AG10803 (cell line): Measurements from ENCODE around the gene ITPR1.

Experiments used
- DNase-seq: peaks from one replicate; pipeline ENCODE4 v3.0.0; 2010; ENCODE audit warnings: low read depth
- H3K4me3 ChIP-seq: 2 replicates; pipeline ENCODE4 v1.5.1; 2011; ENCODE audit warnings: mild to moderate bottlenecking, low read length, control low read depth
- CTCF ChIP-seq: conservative IDR thresholded peaks from 2 replicates; pipeline ENCODE4 v1.5.1; 2011; ENCODE audit warnings: mild to moderate bottlenecking, low read length, control low read depth, inconsistent platforms

The ITPR1 gene

GRCh38 chr3:4574426-4574965 lies 81.3 kb downstream of the ITPR1 start:
- TF ChIP-seq CTCF = no peak
- DNase-seq = no peak
- no peak overlapping the region for H3K4me3 ChIP-seq

GRCh38 chr3:4575381-4575780 lies 82.2 kb downstream of the ITPR1 start:
- no peak for DNase-seq
- no peak overlapping the region for H3K4me3 ChIP-seq
- no peak for TF ChIP-seq CTCF

GRCh38 chr3:4577721-4578120 lies 84.6 kb downstream of the ITPR1 start:
- no peak for TF ChIP-seq CTCF
- DNase-seq = no peak
- H3K4me3 ChIP-seq = no peak overlapping the region

GRCh38 chr3:4580346-4581123 lies 87.4 kb downstream of the ITPR1 start:
- no peak for TF ChIP-seq CTCF
- H3K4me3 ChIP-seq = no peak overlapping the region
- DNase-seq = no peak

- no peak for DNase-seq
- TF ChIP-seq CTCF = no peak
- no peak overlapping the region for H3K4me3 ChIP-seq
Observed at GRCh38 chr3:4581124-4581424, 87.9 kb downstream of the ITPR1 start.

GRCh38 chr3:4581498-4581897 lies 88.3 kb downstream of the ITPR1 start:
- no peak for TF ChIP-seq CTCF
- no peak overlapping the region for H3K4me3 ChIP-seq
- no peak for DNase-seq

- no peak for TF ChIP-seq CTCF
- DNase-seq = no peak
Observed at GRCh38 chr3:4581920-4582611, 88.9 kb downstream of the ITPR1 start.

More at GRCh38 chr3:4581920-4582611, 88.9 kb downstream of the ITPR1 start:
- H3K4me3 ChIP-seq = no peak overlapping the region
